IPS DF 19.7 (cell line): ENCODE data around the gene REC8.

Experiments
- DNase-seq: peaks from one replicate; pipeline ENCODE4 v3.0.0-alpha.2; 2013; ENCODE audit warnings: low read depth, low spot score

REC8 gene

GRCh38 chr14:24171422-24172260 lies at the start of gene REC8:
TSS of gene REC8 (plus strand) at chr14:24172080. CDS start at chr14:24172553, 473 bp downstream.
- DNase-seq = peak; percentile 97

GRCh38 chr14:24122416-24122815 lies 49.5 kb upstream of the REC8 start:
- no peak for DNase-seq

- DNase-seq = no peak
Observed at GRCh38 chr14:24122898-24123297, 49.0 kb upstream of the REC8 start.

- no peak for DNase-seq
Observed at GRCh38 chr14:24123424-24124417, 48.2 kb upstream of the REC8 start.

GRCh38 chr14:24126939-24127338 lies 44.9 kb upstream of the REC8 start:
- DNase-seq = no peak

- DNase-seq = no peak
Observed at GRCh38 chr14:24127673-24128072, 44.2 kb upstream of the REC8 start.

GRCh38 chr14:24129410-24129998 lies 42.4 kb upstream of the REC8 start:
- no peak for DNase-seq

- DNase-seq = no peak
Observed at GRCh38 chr14:24130380-24130716, 41.5 kb upstream of the REC8 start, which contains the start of gene FITM1. TSS of gene FITM1 (plus strand) at chr14:24130659. CDS start at chr14:24131564, 905 bp downstream.

GRCh38 chr14:24130717-24131548 lies 40.9 kb upstream of the REC8 start:
- DNase-seq = no peak

GRCh38 chr14:24131549-24131966 lies 40.3 kb upstream of the REC8 start:
- DNase-seq = no peak

GRCh38 chr14:24132061-24132685 lies 39.7 kb upstream of the REC8 start:
- DNase-seq = no peak

GRCh38 chr14:24132976-24133375 lies 38.9 kb upstream of the REC8 start:
- no peak for DNase-seq

- no peak for DNase-seq
Observed at GRCh38 chr14:24133735-24134134, 38.1 kb upstream of the REC8 start.

- DNase-seq = no peak
Observed at GRCh38 chr14:24135584-24135833, 36.4 kb upstream of the REC8 start.

- no peak for DNase-seq
Observed at GRCh38 chr14:24135834-24136683, 35.8 kb upstream of the REC8 start, which contains the start of gene PSME1. TSS of gene PSME1 (plus strand) at chr14:24136194. CDS start at chr14:24136263, 69 bp downstream.

- no peak for DNase-seq
Observed at GRCh38 chr14:24136684-24137528, 35.0 kb upstream of the REC8 start.

GRCh38 chr14:24137529-24138395 lies 34.1 kb upstream of the REC8 start:
- no peak for DNase-seq
